PFSK-1 (cell line): ENCODE results near the gene CCDC186.

ENCODE experiments used
- FOXP2 ChIP-seq: optimal IDR thresholded peaks from 2 replicates; pipeline ENCODE3; 2011; ENCODE audit warnings: borderline replicate concordance, control low read depth, inconsistent platforms; ENCODE audit not compliant: insufficient read depth; ENCODE audit errors: extremely low read length, extremely low read depth
- POLR2AphosphoS5 ChIP-seq: IDR thresholded peaks from 2 replicates; pipeline ENCODE4 v1.6.1; 2012; ENCODE audit warnings: low read depth, mild to moderate bottlenecking, control low read depth, low read length, moderate library complexity
- SIN3A ChIP-seq: IDR thresholded peaks from 2 replicates; pipeline ENCODE4 v1.6.1; 2012; ENCODE audit warnings: mild to moderate bottlenecking, low read length, moderate library complexity, borderline replicate concordance; ENCODE audit not compliant: insufficient read depth
- TAF1 ChIP-seq: IDR thresholded peaks from 2 replicates; pipeline ENCODE4 v1.6.1; 2012; ENCODE audit warnings: low read length, control low read depth, borderline replicate concordance; ENCODE audit not compliant: insufficient read depth
- TF ChIP-seq, protein P1 (sequence below), 2 experiments: IDR thresholded peaks; 2 replicates each; pipeline versions ENCODE4 v1.6.1 to v1.8.0; 2011 to 2012; ENCODE audit warnings: low read depth in 2 of 2, low read length in 2 of 2, control low read depth in 1 of 2, inconsistent platforms in 1 of 2, mild to moderate bottlenecking in 1 of 2, moderate library complexity in 1 of 2; ENCODE audit not compliant: insufficient read depth in 1 of 2

Gene CCDC186

DNA sequence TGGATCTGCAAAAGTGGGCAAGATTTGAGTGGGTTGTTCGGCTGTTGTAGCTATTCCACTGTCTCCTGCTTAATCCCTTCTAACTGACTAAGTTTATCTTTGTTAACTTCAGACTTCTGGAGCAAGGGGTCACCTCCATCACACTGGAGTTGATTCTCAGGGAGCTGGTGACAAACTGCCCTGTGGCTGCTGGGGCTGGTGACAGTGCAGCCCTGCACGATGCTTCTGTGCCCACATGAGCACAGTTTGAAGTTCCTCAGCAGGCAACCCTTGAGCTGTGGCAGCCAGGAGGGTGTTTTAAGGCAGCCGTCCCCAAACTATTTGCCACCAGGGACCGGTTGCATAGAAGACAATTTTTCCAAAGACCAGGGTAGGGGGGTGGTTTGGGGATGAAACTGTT, 89.8 kb downstream of the CCDC186 start:
- TF ChIP-seq SIN3A: no peak

DNA sequence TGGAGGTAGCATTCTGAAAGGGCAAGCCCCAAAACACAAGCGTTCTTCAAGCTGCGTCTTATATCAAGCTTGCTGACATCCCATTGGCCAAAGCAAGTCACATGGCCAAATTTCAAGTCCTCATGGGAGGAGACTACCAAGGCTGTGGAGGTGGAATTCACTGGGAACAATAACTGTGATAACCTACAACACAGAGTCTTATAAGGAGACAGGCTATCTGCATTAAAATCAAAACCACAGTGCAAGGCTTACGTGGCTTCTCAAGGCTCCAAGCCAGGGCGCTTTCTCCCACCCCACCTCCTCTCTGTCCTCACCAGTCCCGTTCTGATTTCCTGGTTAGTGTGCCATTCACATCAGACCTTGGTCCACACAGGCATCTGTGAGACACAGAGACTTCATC, 91.0 kb downstream of the CCDC186 start:
- TF ChIP-seq, protein P1, sequence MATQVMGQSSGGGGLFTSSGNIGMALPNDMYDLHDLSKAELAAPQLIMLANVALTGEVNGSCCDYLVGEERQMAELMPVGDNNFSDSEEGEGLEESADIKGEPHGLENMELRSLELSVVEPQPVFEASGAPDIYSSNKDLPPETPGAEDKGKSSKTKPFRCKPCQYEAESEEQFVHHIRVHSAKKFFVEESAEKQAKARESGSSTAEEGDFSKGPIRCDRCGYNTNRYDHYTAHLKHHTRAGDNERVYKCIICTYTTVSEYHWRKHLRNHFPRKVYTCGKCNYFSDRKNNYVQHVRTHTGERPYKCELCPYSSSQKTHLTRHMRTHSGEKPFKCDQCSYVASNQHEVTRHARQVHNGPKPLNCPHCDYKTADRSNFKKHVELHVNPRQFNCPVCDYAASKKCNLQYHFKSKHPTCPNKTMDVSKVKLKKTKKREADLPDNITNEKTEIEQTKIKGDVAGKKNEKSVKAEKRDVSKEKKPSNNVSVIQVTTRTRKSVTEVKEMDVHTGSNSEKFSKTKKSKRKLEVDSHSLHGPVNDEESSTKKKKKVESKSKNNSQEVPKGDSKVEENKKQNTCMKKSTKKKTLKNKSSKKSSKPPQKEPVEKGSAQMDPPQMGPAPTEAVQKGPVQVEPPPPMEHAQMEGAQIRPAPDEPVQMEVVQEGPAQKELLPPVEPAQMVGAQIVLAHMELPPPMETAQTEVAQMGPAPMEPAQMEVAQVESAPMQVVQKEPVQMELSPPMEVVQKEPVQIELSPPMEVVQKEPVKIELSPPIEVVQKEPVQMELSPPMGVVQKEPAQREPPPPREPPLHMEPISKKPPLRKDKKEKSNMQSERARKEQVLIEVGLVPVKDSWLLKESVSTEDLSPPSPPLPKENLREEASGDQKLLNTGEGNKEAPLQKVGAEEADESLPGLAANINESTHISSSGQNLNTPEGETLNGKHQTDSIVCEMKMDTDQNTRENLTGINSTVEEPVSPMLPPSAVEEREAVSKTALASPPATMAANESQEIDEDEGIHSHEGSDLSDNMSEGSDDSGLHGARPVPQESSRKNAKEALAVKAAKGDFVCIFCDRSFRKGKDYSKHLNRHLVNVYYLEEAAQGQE (IDR thresholded peaks at IDR 0.05; ENCODE audit: insufficient read depth in 1 of 2, low read depth in 2 of 2, low read length in 2 of 2): no peak
- TF ChIP-seq FOXP2: no peak
- no peak for TF ChIP-seq SIN3A
- TF ChIP-seq POLR2AphosphoS5: no peak
- no peak for TF ChIP-seq TAF1

DNA sequence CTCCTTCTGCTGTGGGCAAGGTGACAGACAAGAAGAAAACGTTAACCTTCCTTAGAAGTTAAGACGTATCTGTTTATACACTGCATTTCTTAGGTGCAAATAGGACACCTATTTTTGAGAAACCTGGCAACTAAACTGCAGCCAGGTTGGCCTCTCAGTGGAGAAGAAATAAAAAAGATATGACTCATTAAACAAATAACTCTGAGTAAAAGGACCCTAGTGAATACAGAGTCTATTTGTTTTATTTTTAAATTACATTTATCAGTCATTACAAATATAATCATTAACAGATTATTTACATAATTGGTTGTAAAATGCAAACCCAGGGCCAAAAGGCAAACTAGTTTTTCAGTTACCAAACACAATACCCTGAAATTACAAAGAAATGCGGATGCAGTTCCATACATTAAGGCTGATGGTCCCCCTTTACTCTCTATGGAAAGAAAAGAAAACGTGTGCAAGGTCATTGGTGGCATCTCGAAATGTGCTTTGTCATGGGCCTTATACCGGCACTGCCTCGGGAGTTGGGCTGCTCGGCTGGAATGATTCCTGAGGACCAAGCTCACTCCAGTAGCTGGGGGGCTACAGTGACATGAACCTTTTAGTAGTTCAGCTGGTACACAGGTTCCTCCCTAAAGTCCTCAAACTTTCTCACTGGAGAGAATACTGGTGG, 92.0 kb downstream of the CCDC186 start:
- TF ChIP-seq, protein P1 (IDR thresholded peaks at IDR 0.05; ENCODE audit: insufficient read depth in 1 of 2, low read depth in 2 of 2, low read length in 2 of 2): no peak
- TF ChIP-seq POLR2AphosphoS5 (no peak), SIN3A (no peak), TAF1 (no peak), FOXP2 (no peak)

DNA sequence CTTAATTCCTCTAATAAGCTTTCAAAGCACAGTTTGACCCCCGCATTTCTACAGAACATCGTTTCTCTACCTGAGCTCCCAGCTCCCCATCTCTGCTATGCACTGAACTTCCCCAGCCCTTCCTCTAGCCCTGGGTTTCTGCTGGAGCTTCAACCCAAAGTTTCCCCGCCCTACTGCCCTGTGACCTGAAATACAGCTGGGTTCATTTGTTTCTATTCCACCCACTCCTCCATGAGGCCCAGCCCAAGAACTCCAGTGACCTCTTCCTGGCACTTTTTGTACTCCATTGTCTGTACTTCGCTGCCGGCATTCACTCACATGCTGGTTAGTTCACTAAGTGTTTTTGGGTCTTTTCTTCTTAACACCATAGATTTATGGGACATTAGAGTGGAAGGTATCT, 94.6 kb downstream of the CCDC186 start:
- TF ChIP-seq FOXP2: no peak
- TF ChIP-seq, protein P1 (IDR thresholded peaks at IDR 0.05; ENCODE audit: insufficient read depth in 1 of 2, low read depth in 2 of 2, low read length in 2 of 2): no peak
- TF ChIP-seq SIN3A: no peak
- no peak for TF ChIP-seq TAF1
- TF ChIP-seq POLR2AphosphoS5: no peak

DNA sequence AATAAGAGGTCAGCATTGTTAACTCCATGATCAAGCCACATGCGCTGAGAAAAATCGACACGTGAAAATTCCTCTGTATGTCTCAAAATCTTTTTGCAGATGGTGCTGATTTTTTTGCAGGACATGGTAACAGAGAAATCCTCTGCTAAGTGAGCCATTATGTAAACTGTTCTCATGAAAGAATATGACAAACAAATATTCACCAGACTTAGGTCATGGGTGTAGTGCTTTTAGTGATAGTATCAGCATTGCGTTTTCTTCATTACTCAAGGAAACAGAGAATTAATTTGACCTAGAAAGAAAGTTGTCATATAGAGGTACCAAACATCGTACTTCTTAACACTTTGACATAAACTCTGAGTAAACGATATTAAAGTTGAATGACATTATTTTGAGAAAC, 95.7 kb downstream of the CCDC186 start:
- TF ChIP-seq FOXP2 (no peak), SIN3A (no peak), POLR2AphosphoS5 (no peak), TAF1 (no peak)
- TF ChIP-seq, protein P1 (IDR thresholded peaks at IDR 0.05; ENCODE audit: insufficient read depth in 1 of 2, low read depth in 2 of 2, low read length in 2 of 2): no peak
